ENCODE measurements around the gene SYNPR.

The SYNPR gene

GRCh38 chr3:63386568-63386967, 108.5 kb downstream of the SYNPR start:
- DNase-seq: no peak

GRCh38 chr3:63387568-63387967, 109.5 kb downstream of the SYNPR start:
- DNase-seq: no peak

GRCh38 chr3:63390710-63391230, 112.7 kb downstream of the SYNPR start:
- DNase-seq: no peak

GRCh38 chr3:63395960-63396359, 117.9 kb downstream of the SYNPR start:
- DNase-seq: no peak

GRCh38 chr3:63400246-63400860, 122.2 kb downstream of the SYNPR start:
- DNase-seq: no peak

- no peak for DNase-seq
These were observed 127.8 kb downstream of the SYNPR start for GRCh38 chr3:63405882-63406281.

- DNase-seq: no peak
These were observed 135.4 kb downstream of the SYNPR start for GRCh38 chr3:63413523-63413922.

GRCh38 chr3:63414607-63415006, 136.5 kb downstream of the SYNPR start:
- DNase-seq: no peak

- no peak for DNase-seq
These were observed 151.8 kb downstream of the SYNPR start for GRCh38 chr3:63429905-63430304.

GRCh38 chr3:63430875-63431274, 152.8 kb downstream of the SYNPR start:
- no peak for DNase-seq

- no peak for DNase-seq
These were observed 159.8 kb downstream of the SYNPR start for GRCh38 chr3:63437858-63438257.

GRCh38 chr3:63438826-63439371, 160.8 kb downstream of the SYNPR start:
- no peak for DNase-seq

- DNase-seq: no peak
These were observed 163.2 kb downstream of the SYNPR start for GRCh38 chr3:63441262-63441661.

GRCh38 chr3:63442918-63443317, 164.8 kb downstream of the SYNPR start:
- no peak for DNase-seq

GRCh38 chr3:63450023-63450422, 171.9 kb downstream of the SYNPR start:
- DNase-seq: no peak

GRCh38 chr3:63450634-63451363, 172.7 kb downstream of the SYNPR start:
- DNase-seq: no peak

GRCh38 chr3:63456901-63457300, 178.8 kb downstream of the SYNPR start:
- no peak for DNase-seq

GRCh38 chr3:63458405-63458804, 180.3 kb downstream of the SYNPR start:
- no peak for DNase-seq

GRCh38 chr3:63462732-63463131, 184.6 kb downstream of the SYNPR start:
- DNase-seq: no peak

- DNase-seq: no peak
These were observed 189.3 kb downstream of the SYNPR start for GRCh38 chr3:63467392-63467791.

GRCh38 chr3:63470745-63471144, 192.6 kb downstream of the SYNPR start:
- no peak for DNase-seq

- DNase-seq: no peak
These were observed 193.7 kb downstream of the SYNPR start for GRCh38 chr3:63471781-63472180.

- no peak for DNase-seq
These were observed 195.6 kb downstream of the SYNPR start for GRCh38 chr3:63473641-63474166.
